Measurements from ENCODE around the gene PEX11B. TPM values are rescaled to one million over a fixed set of nuclear protein-coding genes. Genes with fewer than 3 reads are reported as not detected.

Gene PEX11B
- total and polyA plus RNA-seq, 2 of the 8 experiments (the other 6 are each of a cell fraction or from before 2014, with no cell fraction given), result 9.1 to 15.1 TPM

DNA sequence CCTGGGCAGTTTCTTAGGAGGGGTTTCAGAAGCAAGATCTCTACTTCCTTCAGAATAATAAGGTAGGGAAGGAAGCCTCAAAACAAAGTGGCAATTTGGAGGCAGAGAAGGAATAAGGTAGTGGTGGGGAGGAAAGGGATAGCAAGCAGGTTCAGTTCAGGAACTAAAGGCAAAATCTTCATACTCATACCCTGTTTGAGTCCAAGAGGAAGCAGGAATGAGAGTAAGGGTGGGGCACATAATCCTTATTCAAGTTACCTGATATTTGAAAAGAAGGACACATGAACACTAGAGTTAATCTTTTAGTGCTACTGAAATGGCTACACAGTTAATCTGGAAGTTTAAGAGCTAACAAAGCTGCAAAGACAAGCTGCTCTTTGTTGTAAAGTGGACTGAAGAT, 17.2 kb upstream of the PEX11B start (continued):
- no peak for TF ChIP-seq ATF3 (IDR thresholded peaks at IDR 0.05; ENCODE audit: insufficient read depth, low read depth, low read length)
- TF ChIP-seq RXRA (IDR thresholded peaks at IDR 0.05; ENCODE audit: insufficient read depth, low read depth, low read length), result no peak
